K562 (cell line): ENCODE data around the gene FOXN3. TPM values are rescaled to one million over a fixed set of nuclear protein-coding genes. Genes with fewer than 3 reads are reported as not detected.

Experiments used
- ATAC-seq: fragments of 200-7000 bp; cut with Tn5 transposase; 3 replicates; pipeline ENCODE4 v1.9.1; 2020; ENCODE audit warnings: moderate library complexity
- BruUV-seq: library from RNA; stranded (reverse); fragments of 400-500 nt; replicated peaks from 2 replicates; lab custom pipeline; 2021; lab: Mats Ljungman, UMichigan
- CTCF ChIA-PET: fragments of 300-600 bp; formaldehyde crosslinking; extraction: SDS; loops from one replicate; lab custom pipeline; 2021; ENCODE audit warnings: low intra/inter-chr PET ratio; lab: Yijun Ruan, JAX
- POLR2A ChIA-PET: fragments of 300-600, 350-650 bp; sonication (Branson Sonifier 250); formaldehyde crosslinking; extraction: SDS; loops from one replicate; lab custom pipeline; 2021; ENCODE audit warnings: antibody characterized with exemption, inconsistent platforms; lab: Yijun Ruan, JAX
- DNase-seq, 4 experiments: peaks; one replicate each; pipeline versions ENCODE4 v3.0.0 to v3.0.0-alpha.2; 2011 to 2018; ENCODE audit warnings: low spot score in 3 of 4, mixed read lengths in 3 of 4; ENCODE audit errors: extremely low read depth in 1 of 4
- FAIRE-seq: peaks from 2 replicates; lab custom pipeline; 2011; peaks lifted over from hg19 to GRCh38; lab: Jason Lieb, UNC
- H2AFZ ChIP-seq: 2 replicates; pipeline ENCODE4 v1.6.0; 2011; ENCODE audit warnings: low read depth, low read length, control low read depth, inconsistent platforms
- H3K27ac ChIP-seq: fragments of 200-600 bp; 3 replicates; pipeline ENCODE4 v1.8.0; 2011; ENCODE audit warnings: low read depth, mild to moderate bottlenecking, control low read depth, inconsistent platforms, low read length, moderate library complexity, mixed read lengths; ENCODE audit errors: extremely low read depth
- H3K27me3 ChIP-seq, 2 experiments: fragments of 300-600 bp in 1 of 2; 2 replicates in 1 of 2; 3 replicates in 1 of 2; pipeline versions ENCODE4 v1.6.0 to v1.8.0; 2011; ENCODE audit warnings: inconsistent platforms in 2 of 2, low read length in 2 of 2, mild to moderate bottlenecking in 1 of 2, mixed read lengths in 1 of 2, moderate library complexity in 1 of 2; ENCODE audit not compliant: control insufficient read depth in 2 of 2, insufficient read depth in 2 of 2
- H3K36me3 ChIP-seq: fragments of 300-600 bp; 3 replicates; pipeline ENCODE4 v1.8.0; 2011; ENCODE audit warnings: mild to moderate bottlenecking, low read length, inconsistent platforms; ENCODE audit not compliant: control insufficient read depth, insufficient read depth
- H3K4me1 ChIP-seq, 2 experiments: fragments of 200-600 bp in 1 of 2; replicated peaks in 1 of 2; 2 replicates in 1 of 2; 3 replicates in 1 of 2; pipeline versions ENCODE4 v1.5.1 to v1.8.0; 2011; ENCODE audit warnings: inconsistent platforms in 2 of 2, low read length in 2 of 2, mild to moderate bottlenecking in 1 of 2, mixed read lengths in 1 of 2, moderate library complexity in 1 of 2; ENCODE audit not compliant: control insufficient read depth in 2 of 2, insufficient read depth in 2 of 2
- H3K4me2 ChIP-seq: 2 replicates; pipeline ENCODE4 v1.6.1; 2011; ENCODE audit warnings: low read length, control low read depth, inconsistent platforms, mixed read lengths; ENCODE audit not compliant: insufficient read depth
- H3K4me3 ChIP-seq: fragments of 200-600 bp; sonication (generic), shearing (Covaris generic); 2 replicates; pipeline ENCODE4 v1.5.1; 2016; ENCODE audit warnings: control low read depth, inconsistent platforms
- H3K79me2 ChIP-seq: fragments of 200-600 bp; 3 replicates; pipeline ENCODE4 v1.8.0; 2011; ENCODE audit warnings: low read length, inconsistent platforms; ENCODE audit not compliant: control insufficient read depth, insufficient read depth
- H3K9ac ChIP-seq, 2 experiments: 2 replicates each; pipeline versions ENCODE4 v1.6.0 to v1.6.1; 2011; ENCODE audit warnings: low read depth in 2 of 2, low read length in 2 of 2, control low read depth in 1 of 2, inconsistent platforms in 1 of 2, mild to moderate bottlenecking in 1 of 2, mixed read lengths in 1 of 2; ENCODE audit not compliant: insufficient read depth in 1 of 2
- H3K9me1 ChIP-seq: one replicate; pipeline ENCODE4 v1.6.0; 2011; ENCODE audit warnings: inconsistent platforms, mild to moderate bottlenecking, low read length, moderate library complexity; ENCODE audit not compliant: control insufficient read depth, insufficient read depth
- H3K9me3 ChIP-seq: replicated peaks from 2 replicates; pipeline ENCODE4 v1.5.1; 2011; ENCODE audit warnings: low read depth, low read length, inconsistent platforms; ENCODE audit not compliant: control insufficient read depth, insufficient read depth
- H4K20me1 ChIP-seq: replicated peaks from 2 replicates; pipeline ENCODE4 v1.6.1; 2011; ENCODE audit warnings: low read length, inconsistent platforms, mixed read lengths; ENCODE audit not compliant: control insufficient read depth, insufficient read depth
- ARID4B ChIP-seq: sonication (generic); formaldehyde crosslinking; IDR thresholded peaks from 2 replicates; pipeline ENCODE4 v1.8.0; 2022; ENCODE audit warnings: mild to moderate bottlenecking, missing genetic modification reagents
- CCNT2 ChIP-seq: IDR thresholded peaks from 2 replicates; pipeline ENCODE4 v1.6.1; 2011; ENCODE audit warnings: borderline replicate concordance, low read depth, mild to moderate bottlenecking, moderate library complexity, mixed read lengths, low read length; ENCODE audit not compliant: insufficient read length; ENCODE audit errors: extremely low read depth
- DDX20 ChIP-seq: fragments of 450-650 bp; IDR thresholded peaks from 2 replicates; pipeline ENCODE4 v1.6.1; 2016; ENCODE audit warnings: missing genetic modification characterization, low read depth, mild to moderate bottlenecking, missing compliant biosample characterization, moderate library complexity
- HINFP ChIP-seq: fragments of 450-650 bp; conservative IDR thresholded peaks from 2 replicates; pipeline ENCODE4 v1.6.1; 2016; ENCODE audit warnings: missing genetic modification characterization, low read depth, mild to moderate bottlenecking, control low read depth, missing compliant biosample characterization
- MIER1 ChIP-seq: fragments of 450-650 bp; IDR thresholded peaks from 2 replicates; pipeline ENCODE4 v1.6.1; 2016; ENCODE audit warnings: antibody characterized with exemption, mild to moderate bottlenecking, low read depth
- MNT ChIP-seq, 2 experiments: fragments of 450-650 bp; conservative IDR thresholded peaks; 2 replicates each; pipeline ENCODE4 v1.6.1; 2017; ENCODE audit warnings: mild to moderate bottlenecking in 2 of 2, moderate library complexity in 2 of 2
- PHF8 ChIP-seq: fragments of 200-600 bp; sonication (generic); IDR thresholded peaks from 2 replicates; pipeline ENCODE4 v1.6.1; 2012; ENCODE audit warnings: mixed run types, mild to moderate bottlenecking, inconsistent platforms, low read length, moderate library complexity, borderline replicate concordance
- RAD21 ChIP-seq, 2 experiments: fragments of 250-450 bp in 1 of 2; fragments of 450-650 bp in 1 of 2; sonication (Bioruptor Pico) in 1 of 2; formaldehyde crosslinking in 1 of 2; IDR thresholded peaks in 1 of 2; conservative IDR thresholded peaks in 1 of 2; 2 replicates each; pipeline versions ENCODE4 v1.4.0 to v1.8.0; 2020 to 2022; ENCODE audit warnings: mild to moderate bottlenecking in 2 of 2, moderate library complexity in 1 of 2
- ZKSCAN3 ChIP-seq: fragments of 250-450 bp; sonication (Bioruptor Pico); IDR thresholded peaks from 2 replicates; pipeline ENCODE4 v1.4.0; 2020
- ZNF140 ChIP-seq: fragments of 250-450 bp; sonication (Bioruptor Pico); IDR thresholded peaks from 2 replicates; pipeline ENCODE4 v1.8.0; 2021; ENCODE audit warnings: moderate library complexity, mild to moderate bottlenecking, inconsistent platforms
- WGBS: fragments of 100-300 bp; shearing (Covaris generic); methylation state at CpG from one replicate; pipeline ENCODE4 v1.1.6; 2016; ENCODE audit warnings: low coverage, mixed read lengths; ENCODE audit not compliant: insufficient coverage; ENCODE audit errors: missing lambda C conversion rate; 5-methylcytosine and 5-hydroxymethylcytosine counted together
- in situ Hi-C: fragments of 300-500 bp; cut with MboI; formaldehyde crosslinking; loops from 4 replicates; pipeline ENCODE4 v1.15.0; 2018; ENCODE audit warnings: inconsistent platforms, mixed read lengths
- intact Hi-C: fragments of 100-400 bp; cut with micrococcal nuclease; formaldehyde crosslinking; loops from 2 replicates; pipeline ENCODE4 v1.14.2; 2022
- polyA plus RNA-seq, 8 experiments: library from polyadenylated mRNA; depleted of rRNA in 4 of 8; stranded (reverse) in 5 of 8; unstranded in 3 of 8; fragments of >200 nt; fragmentation: Nextera tagmentation in 2 of 8; fragmentation: Illumina TruSeq in 1 of 8; extraction: Ambion mirVana in 2 of 8; extraction: Trizol in 1 of 8; gene quantifications; 2 replicates each; pipeline versions ENCODE4 v1.2.1 to v1.2.3, GENCODE V29; 2011 to 2014; ENCODE audit warnings: inconsistent platforms in 1 of 8, missing spikeins in 1 of 8
- total RNA-seq, 7 experiments: library from RNA; depleted of rRNA in 6 of 7; stranded (reverse); fragments of >200 nt in 6 of 7; fragmentation: Illumina TruSeq in 2 of 7; extraction: Trizol in 2 of 7; gene quantifications; 2 replicates each; pipeline versions ENCODE4 v1.2.1 to v1.2.3, GENCODE V29; 2011 to 2021; ENCODE audit warnings: low replicate concordance in 1 of 7
- TF ChIP-seq, protein P1 (sequence below): fragments of 250-450 bp; sonication (Bioruptor Pico); IDR thresholded peaks from 2 replicates; pipeline ENCODE4 v1.8.0; 2022; ENCODE audit warnings: inconsistent platforms, mild to moderate bottlenecking, moderate library complexity, borderline replicate concordance

FOXN3 gene
- total and polyA plus RNA-seq, 9 of the 15 experiments (the other 6 are each of a cell fraction or from before 2014, with no cell fraction given) = 0.07 to 1.3 (median 0.40) TPM

DNA sequence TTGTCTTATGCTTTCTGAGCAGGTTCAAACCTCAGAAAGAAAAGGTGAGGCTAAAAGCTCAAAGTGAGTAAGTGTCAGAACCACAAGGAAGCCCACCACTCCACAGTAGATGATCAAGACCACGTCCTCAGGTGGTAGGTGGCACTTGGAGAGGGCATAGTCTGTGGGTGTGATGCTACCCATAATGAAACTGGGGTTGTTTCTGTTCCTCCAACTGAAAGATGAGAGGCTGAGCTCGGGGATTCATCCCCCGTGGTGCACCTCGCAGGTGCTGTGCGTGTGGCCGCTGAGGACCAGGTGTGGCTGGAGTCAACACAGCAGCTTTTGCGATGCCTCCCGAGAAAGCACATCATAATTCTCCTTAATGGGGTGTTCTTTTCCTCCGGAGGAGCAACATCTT, 306.9 kb downstream of the FOXN3 start:
- H3K4me2 ChIP-seq = no peak overlapping the region
- no peaks in the 10 kb centered on the region for H3K79me2 ChIP-seq
- no TSS peak for BruUV-seq
- H3K9ac ChIP-seq = no peak overlapping the region
- H3K27ac ChIP-seq = no peak overlapping the region
- 6% methylated on average over 9 of the region's 9 CpGs for WGBS
- H3K36me3 ChIP-seq = no peaks in the 10 kb centered on the region
- no peaks in the 10 kb centered on the region for H4K20me1 ChIP-seq
- no peak for DNase-seq
- H2AFZ ChIP-seq = no peak overlapping the region
- H3K27me3 ChIP-seq = peaks cover 0 to 11% of the 10 kb centered on the region in 2 experiments; a peak in 2 of 5 replicates
- intact Hi-C loops = no loop called here
- FAIRE-seq = no peak
- no peak overlapping the region for H3K4me3 ChIP-seq
- ChIA-PET POLR2A (no interaction called here), CTCF (no interaction called here)
- no peaks in the 10 kb centered on the region for H3K9me3 ChIP-seq
- no peak for ATAC-seq
- H3K4me1 ChIP-seq = peaks cover 0 to 6% of the 10 kb centered on the region in 2 experiments; a peak in 1 of 5 replicates
- H3K9me1 ChIP-seq = no peaks in the 10 kb centered on the region
- in situ Hi-C loops = no loop called here
- TF ChIP-seq RAD21 (CRISPR knock-in tag; conservative IDR thresholded peaks at IDR 0.05 in 1 of 2, IDR thresholded peaks at IDR 0.05 in 1 of 2) (no peak), MIER1 (no peak), ZNF140 (CRISPR knock-in tag) (no peak), HINFP (tag) (no peak), ZKSCAN3 (CRISPR knock-in tag) (no peak), ARID4B (CRISPR knock-in tag) (no peak), CCNT2 (no peak), PHF8 (no peak), MNT (conservative IDR thresholded peaks at IDR 0.05) (no peak), DDX20 (tag) (no peak)
- TF ChIP-seq, protein P1, sequence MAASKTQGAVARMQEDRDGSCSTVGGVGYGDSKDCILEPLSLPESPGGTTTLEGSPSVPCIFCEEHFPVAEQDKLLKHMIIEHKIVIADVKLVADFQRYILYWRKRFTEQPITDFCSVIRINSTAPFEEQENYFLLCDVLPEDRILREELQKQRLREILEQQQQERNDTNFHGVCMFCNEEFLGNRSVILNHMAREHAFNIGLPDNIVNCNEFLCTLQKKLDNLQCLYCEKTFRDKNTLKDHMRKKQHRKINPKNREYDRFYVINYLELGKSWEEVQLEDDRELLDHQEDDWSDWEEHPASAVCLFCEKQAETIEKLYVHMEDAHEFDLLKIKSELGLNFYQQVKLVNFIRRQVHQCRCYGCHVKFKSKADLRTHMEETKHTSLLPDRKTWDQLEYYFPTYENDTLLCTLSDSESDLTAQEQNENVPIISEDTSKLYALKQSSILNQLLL (CRISPR knock-in tag) = no peak
